Loucy (cell line): ENCODE measurements around the gene ADORA1.

Source experiments
- H2AFZ ChIP-seq: fragments of 200-600 bp; sonication (generic); 2 replicates; pipeline ENCODE4 v1.6.0; 2016; ENCODE audit warnings: antibody characterized with exemption, mild to moderate bottlenecking, low read length, moderate library complexity
- H3F3A ChIP-seq: fragments of 200-600 bp; 2 replicates; pipeline ENCODE4 v1.6.0; 2016; ENCODE audit warnings: antibody characterized with exemption, low read depth, mild to moderate bottlenecking
- H3K27me3 ChIP-seq: fragments of 200-600 bp; sonication (generic); 2 replicates; pipeline ENCODE4 v1.6.1; 2014; ENCODE audit warnings: low read length, mild to moderate bottlenecking; ENCODE audit not compliant: insufficient read depth, poor library complexity, severe bottlenecking
- H3K36me3 ChIP-seq: fragments of 200-600 bp; sonication (generic); 2 replicates; pipeline ENCODE4 v1.6.1; 2016; ENCODE audit warnings: low read length; ENCODE audit not compliant: insufficient read depth
- H3K4me1 ChIP-seq: fragments of 200-600 bp; sonication (generic); 2 replicates; pipeline ENCODE4 v1.5.1; 2014; ENCODE audit warnings: low read length, mild to moderate bottlenecking; ENCODE audit not compliant: insufficient read depth, poor library complexity, severe bottlenecking
- H3K4me2 ChIP-seq: fragments of 200-600 bp; sonication (generic); 2 replicates; pipeline ENCODE4 v1.6.0; 2014; ENCODE audit warnings: antibody characterized with exemption, low read length, low read depth, mild to moderate bottlenecking; ENCODE audit not compliant: poor library complexity, severe bottlenecking
- H3K4me3 ChIP-seq: fragments of 200-600 bp; sonication (generic); 2 replicates; pipeline ENCODE4 v1.5.1; 2014; ENCODE audit warnings: low read length, mild to moderate bottlenecking, mixed read lengths; ENCODE audit not compliant: poor library complexity, severe bottlenecking
- H3K79me2 ChIP-seq: fragments of 200-600 bp; sonication (generic); 2 replicates; pipeline ENCODE4 v1.6.1; 2014; ENCODE audit warnings: low read length; ENCODE audit not compliant: insufficient read depth
- H3K9ac ChIP-seq: fragments of 200-600 bp; sonication (generic); 2 replicates; pipeline ENCODE4 v1.6.0; 2014; ENCODE audit warnings: mild to moderate bottlenecking, low read depth, low read length, moderate library complexity; ENCODE audit not compliant: poor library complexity, severe bottlenecking
- H3K9me2 ChIP-seq: fragments of 200-600 bp; sonication (generic); replicated peaks from 2 replicates; pipeline ENCODE4 v1.6.1; 2016; ENCODE audit warnings: low read depth, low read length, mixed read lengths
- H3K9me3 ChIP-seq: fragments of 200-600 bp; sonication (generic); 2 replicates; pipeline ENCODE4 v1.6.1; 2014; ENCODE audit warnings: mild to moderate bottlenecking, antibody characterized with exemption, low read length, low read depth; ENCODE audit not compliant: insufficient read depth
- H4K20me1 ChIP-seq: fragments of 200-600 bp; sonication (generic); 2 replicates; pipeline ENCODE4 v1.6.0; 2014; ENCODE audit warnings: antibody characterized with exemption, low read length, mild to moderate bottlenecking; ENCODE audit not compliant: insufficient read depth, poor library complexity, severe bottlenecking
- CTCF ChIP-seq: fragments of 200-600 bp; sonication (generic); conservative IDR thresholded peaks from 2 replicates; pipeline ENCODE4 v1.5.1; 2014; ENCODE audit warnings: mild to moderate bottlenecking, antibody characterized with exemption, low read length
- EZH2phosphoT487 ChIP-seq: fragments of 200-600 bp; IDR thresholded peaks from 2 replicates; pipeline ENCODE4 v1.6.1; 2018; ENCODE audit warnings: antibody characterized with exemption, mild to moderate bottlenecking, moderate library complexity, borderline replicate concordance

ADORA1 gene

GRCh38 chr1:203210988-203211387 is 83.5 kb downstream of the ADORA1 start:
- Histone ChIP-seq H3K9me3 (no peaks in the 10 kb centered on the region), H3K4me2 (no peak overlapping the region), H3K36me3 (no peaks in the 10 kb centered on the region), H3K9me2 (no peaks in the 10 kb centered on the region), H3F3A (no peaks in the 10 kb centered on the region), H3K9ac (no peak overlapping the region), H3K4me1 (peaks cover 24% of the 10 kb centered on the region), H2AFZ (no peak overlapping the region), H4K20me1 (no peaks in the 10 kb centered on the region), H3K27me3 (no peaks in the 10 kb centered on the region), H3K79me2 (no peaks in the 10 kb centered on the region), H3K4me3 (no peak overlapping the region)
- no peak for TF ChIP-seq CTCF
- TF ChIP-seq EZH2phosphoT487, result no peak

- Histone ChIP-seq H2AFZ (no peak overlapping the region), H3K79me2 (no peaks in the 10 kb centered on the region), H3K27me3 (no peaks in the 10 kb centered on the region), H3F3A (no peaks in the 10 kb centered on the region), H3K4me1 (peaks cover 25% of the 10 kb centered on the region), H3K9me3 (no peaks in the 10 kb centered on the region), H4K20me1 (no peaks in the 10 kb centered on the region), H3K4me2 (no peak overlapping the region), H3K9ac (no peak overlapping the region), H3K4me3 (no peak overlapping the region), H3K36me3 (no peaks in the 10 kb centered on the region), H3K9me2 (no peaks in the 10 kb centered on the region)
- no peak for TF ChIP-seq EZH2phosphoT487
- TF ChIP-seq CTCF, result no peak
These were observed 84.3 kb downstream of the ADORA1 start for GRCh38 chr1:203211812-203212211.

DNA sequence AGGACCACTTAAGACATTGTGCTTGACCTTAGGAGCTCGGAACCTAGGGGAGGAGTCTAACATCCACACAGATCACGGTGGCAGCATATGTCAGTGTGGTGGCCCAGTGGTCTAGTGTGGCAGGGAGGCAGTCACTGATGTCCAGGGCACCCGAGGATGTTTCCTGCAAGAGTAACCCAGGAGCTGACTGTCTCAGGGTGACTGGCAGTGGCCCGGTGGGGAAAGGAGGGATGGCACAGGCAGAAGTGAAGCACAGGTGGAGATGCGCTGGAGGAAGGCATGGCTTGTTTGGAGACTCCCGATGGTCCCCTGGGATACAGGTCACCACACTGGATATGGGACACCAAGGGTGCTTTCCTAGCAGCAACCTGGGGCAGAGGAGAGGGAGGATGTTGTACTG is 85.6 kb downstream of the ADORA1 start:
- H3K4me3 ChIP-seq, result no peak overlapping the region
- H3K27me3 ChIP-seq, result no peaks in the 10 kb centered on the region
- no peaks in the 10 kb centered on the region for H3F3A ChIP-seq
- H3K9me3 ChIP-seq, result no peaks in the 10 kb centered on the region
- H4K20me1 ChIP-seq, result no peaks in the 10 kb centered on the region
- H3K79me2 ChIP-seq, result no peaks in the 10 kb centered on the region
- no peak overlapping the region for H2AFZ ChIP-seq
- no peak overlapping the region for H3K9ac ChIP-seq
- TF ChIP-seq EZH2phosphoT487 (no peak), CTCF (no peak)
- no peaks in the 10 kb centered on the region for H3K36me3 ChIP-seq
- H3K4me1 ChIP-seq, result peaks cover 13% of the 10 kb centered on the region
- no peaks in the 10 kb centered on the region for H3K9me2 ChIP-seq
- no peak overlapping the region for H3K4me2 ChIP-seq
